ENCODE results near the gene MYF6.

GRCh38 chr12:80670214-80670613 is 37.2 kb upstream of the MYF6 start:
- no peak for TF ChIP-seq POLR2A (IDR thresholded peaks at IDR 0.05)
- TF ChIP-seq, protein P1, sequence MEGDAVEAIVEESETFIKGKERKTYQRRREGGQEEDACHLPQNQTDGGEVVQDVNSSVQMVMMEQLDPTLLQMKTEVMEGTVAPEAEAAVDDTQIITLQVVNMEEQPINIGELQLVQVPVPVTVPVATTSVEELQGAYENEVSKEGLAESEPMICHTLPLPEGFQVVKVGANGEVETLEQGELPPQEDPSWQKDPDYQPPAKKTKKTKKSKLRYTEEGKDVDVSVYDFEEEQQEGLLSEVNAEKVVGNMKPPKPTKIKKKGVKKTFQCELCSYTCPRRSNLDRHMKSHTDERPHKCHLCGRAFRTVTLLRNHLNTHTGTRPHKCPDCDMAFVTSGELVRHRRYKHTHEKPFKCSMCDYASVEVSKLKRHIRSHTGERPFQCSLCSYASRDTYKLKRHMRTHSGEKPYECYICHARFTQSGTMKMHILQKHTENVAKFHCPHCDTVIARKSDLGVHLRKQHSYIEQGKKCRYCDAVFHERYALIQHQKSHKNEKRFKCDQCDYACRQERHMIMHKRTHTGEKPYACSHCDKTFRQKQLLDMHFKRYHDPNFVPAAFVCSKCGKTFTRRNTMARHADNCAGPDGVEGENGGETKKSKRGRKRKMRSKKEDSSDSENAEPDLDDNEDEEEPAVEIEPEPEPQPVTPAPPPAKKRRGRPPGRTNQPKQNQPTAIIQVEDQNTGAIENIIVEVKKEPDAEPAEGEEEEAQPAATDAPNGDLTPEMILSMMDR (IDR thresholded peaks at IDR 0.05) = no peak

Data from breast epithelium (tissue), 3 donors.